ENCODE results near the gene PARD3. TPM values are rescaled to one million over a fixed set of nuclear protein-coding genes. Genes with fewer than 3 reads are reported as not detected.

PARD3 gene
- total RNA-seq, 1 donor from 2014 or later = 26.0 TPM

GRCh38 chr10:34193931-34194626 lies 621.0 kb downstream of the PARD3 start:
- no peaks in the 10 kb centered on the region for H3K36me3 Mint-ChIP-seq (ENCODE audit: low read depth)
- no peak for TF ChIP-seq CTCF (IDR thresholded peaks at IDR 0.05)
- peaks cover 21% of the 10 kb centered on the region for H3K4me1 Mint-ChIP-seq (ENCODE audit: low read depth)
- H3K27me3 Mint-ChIP-seq (ENCODE audit: low read depth) = no peaks in the 10 kb centered on the region
- H3K27ac Mint-ChIP-seq (ENCODE audit: unreplicated experiment) = no peak overlapping the region
- DNase-seq (ENCODE audit: low spot score) = no peak
- no peaks in the 10 kb centered on the region for H3K9me3 Mint-ChIP-seq (ENCODE audit: low read depth)
- H3K4me3 Mint-ChIP-seq (ENCODE audit: unreplicated experiment) = no peak overlapping the region

- H3K27me3 Mint-ChIP-seq (ENCODE audit: low read depth) = no peaks in the 10 kb centered on the region
- no peak for TF ChIP-seq CTCF (IDR thresholded peaks at IDR 0.05)
- no peaks in the 10 kb centered on the region for H3K9me3 Mint-ChIP-seq (ENCODE audit: low read depth)
- DNase-seq (ENCODE audit: low spot score) = no peak
- H3K27ac Mint-ChIP-seq (ENCODE audit: unreplicated experiment) = no peak overlapping the region
- H3K36me3 Mint-ChIP-seq (ENCODE audit: low read depth) = no peaks in the 10 kb centered on the region
- peaks cover 22% of the 10 kb centered on the region for H3K4me1 Mint-ChIP-seq (ENCODE audit: low read depth)
- H3K4me3 Mint-ChIP-seq (ENCODE audit: unreplicated experiment) = no peak overlapping the region
Measured at GRCh38 chr10:34192646-34193045, 622.5 kb downstream of the PARD3 start.

- DNase-seq (ENCODE audit: low spot score) = no peak
- Mint-ChIP-seq H3K27ac (ENCODE audit: unreplicated experiment) (no peak overlapping the region), H3K27me3 (ENCODE audit: low read depth) (no peaks in the 10 kb centered on the region), H3K36me3 (ENCODE audit: low read depth) (no peaks in the 10 kb centered on the region), H3K4me3 (ENCODE audit: unreplicated experiment) (no peak overlapping the region), H3K9me3 (ENCODE audit: low read depth) (no peaks in the 10 kb centered on the region), H3K4me1 (ENCODE audit: low read depth) (peaks cover 34% of the 10 kb centered on the region)
- no peak for TF ChIP-seq CTCF (IDR thresholded peaks at IDR 0.05)
Measured at GRCh38 chr10:34191406-34191805, 623.7 kb downstream of the PARD3 start.

GRCh38 chr10:34190580-34190979 lies 624.5 kb downstream of the PARD3 start:
- H3K27ac Mint-ChIP-seq (ENCODE audit: unreplicated experiment) = peak overlapping the region; percentile 37

GRCh38 chr10:34189830-34190229 lies 625.3 kb downstream of the PARD3 start:
- no peaks in the 10 kb centered on the region for H3K36me3 Mint-ChIP-seq (ENCODE audit: low read depth)
- no peak overlapping the region for H3K4me3 Mint-ChIP-seq (ENCODE audit: unreplicated experiment)

More at GRCh38 chr10:34190580-34190979, 624.5 kb downstream of the PARD3 start:
- TF ChIP-seq CTCF (IDR thresholded peaks at IDR 0.05) = no peak
- DNase-seq (ENCODE audit: low spot score) = no peak
- Mint-ChIP-seq H3K36me3 (ENCODE audit: low read depth) (no peaks in the 10 kb centered on the region), H3K27me3 (ENCODE audit: low read depth) (no peaks in the 10 kb centered on the region), H3K9me3 (ENCODE audit: low read depth) (no peaks in the 10 kb centered on the region), H3K4me3 (ENCODE audit: unreplicated experiment) (no peak overlapping the region), H3K4me1 (ENCODE audit: low read depth) (peaks cover 36% of the 10 kb centered on the region)

More at GRCh38 chr10:34189830-34190229, 625.3 kb downstream of the PARD3 start:
- no peak for TF ChIP-seq CTCF (IDR thresholded peaks at IDR 0.05)
- no peaks in the 10 kb centered on the region for H3K9me3 Mint-ChIP-seq (ENCODE audit: low read depth)
- no peak for DNase-seq (ENCODE audit: low spot score)
- H3K27me3 Mint-ChIP-seq (ENCODE audit: low read depth) = no peaks in the 10 kb centered on the region
- H3K4me1 Mint-ChIP-seq (ENCODE audit: low read depth) = peaks cover 38% of the 10 kb centered on the region
- no peak overlapping the region for H3K27ac Mint-ChIP-seq (ENCODE audit: unreplicated experiment)

All from chondrocyte (in vitro differentiated cells).